HepG2 (cell line): Measurements from ENCODE around the gene METTL5. TPM values are rescaled to one million over a fixed set of nuclear protein-coding genes. Genes with fewer than 3 reads are reported as not detected.
"Not testable (repeated sequence)": the region's sequence is repeated elsewhere in the genome, so short reads cannot be mapped to it uniquely, and the experiment has no call there.

Experiments used
- ATAC-seq: fragments of 200-7000 bp; cut with Tn5 transposase; 3 replicates; pipeline ENCODE4 v1.9.1; 2020; ENCODE audit warnings: mild to moderate bottlenecking, moderate library complexity
- BruUV-seq: library from RNA; stranded (reverse); fragments of 400-500 nt; replicated peaks from 2 replicates; lab custom pipeline; 2021; lab: Mats Ljungman, UMichigan
- CTCF ChIA-PET: fragments of 300-600 bp; formaldehyde crosslinking; extraction: SDS; loops from one replicate; lab custom pipeline; 2021; ENCODE audit warnings: low total read pairs, inconsistent platforms, low intra/inter-chr PET ratio; lab: Yijun Ruan, JAX
- POLR2A ChIA-PET: fragments of 350-600 bp; sonication (Branson Sonifier 250); formaldehyde crosslinking; loops from one replicate; lab custom pipeline; 2020; ENCODE audit warnings: antibody characterized with exemption, inconsistent platforms; lab: Yijun Ruan, JAX
- DNase-seq: peaks from one replicate; pipeline ENCODE4 v3.0.0-alpha.2; 2015; ENCODE audit warnings: low spot score
- FAIRE-seq: peaks from 3 replicates; lab custom pipeline; 2011; peaks lifted over from hg19 to GRCh38; lab: Jason Lieb, UNC
- H2AFZ ChIP-seq: one replicate; pipeline ENCODE4 v1.6.1; 2011; ENCODE audit warnings: low read length, inconsistent platforms
- H3K27ac ChIP-seq: fragments of 300-600 bp; 3 replicates; pipeline ENCODE4 v1.8.0; 2011; ENCODE audit warnings: mixed run types, mild to moderate bottlenecking, mixed read lengths, low read length, inconsistent platforms; ENCODE audit not compliant: insufficient read depth; ENCODE audit errors: extremely low read length
- H3K27me3 ChIP-seq, 2 experiments: fragments of 200-600 bp in 1 of 2; 2 replicates in 1 of 2; 3 replicates in 1 of 2; pipeline versions ENCODE4 v1.6.0 to v1.8.0; 2011; ENCODE audit warnings: low read length in 2 of 2, mild to moderate bottlenecking in 2 of 2, moderate library complexity in 2 of 2, inconsistent platforms in 1 of 2; ENCODE audit not compliant: insufficient read depth in 2 of 2, control insufficient read depth in 1 of 2
- H3K36me3 ChIP-seq, 2 experiments: fragments of 200-600 bp in 1 of 2; replicated peaks in 1 of 2; 2 replicates in 1 of 2; 3 replicates in 1 of 2; pipeline versions ENCODE4 v1.5.1 to v1.8.0; 2011; ENCODE audit warnings: low read length in 2 of 2, inconsistent platforms in 1 of 2; ENCODE audit not compliant: insufficient read depth in 2 of 2, control insufficient read depth in 1 of 2
- H3K4me1 ChIP-seq: 2 replicates; pipeline ENCODE4 v1.5.1; 2012; ENCODE audit warnings: low read length, inconsistent platforms; ENCODE audit not compliant: insufficient read depth
- H3K4me2 ChIP-seq: 2 replicates; pipeline ENCODE4 v1.6.0; 2011; ENCODE audit warnings: low read depth, low read length, inconsistent platforms
- H3K4me3 ChIP-seq, 3 experiments: fragments of 200-600 bp in 1 of 3; sonication (generic), shearing (Covaris generic) in 1 of 3; replicated peaks in 1 of 3; 2 replicates each; pipeline ENCODE4 v1.5.1; 2011 to 2016; ENCODE audit warnings: low read length in 3 of 3, inconsistent platforms in 2 of 3, low read depth in 2 of 3, mild to moderate bottlenecking in 2 of 3, control low read depth in 1 of 3, mixed read lengths in 1 of 3; ENCODE audit not compliant: insufficient read depth in 1 of 3
- H3K79me2 ChIP-seq: one replicate; pipeline ENCODE4 v1.6.1; 2011; ENCODE audit warnings: low read length, inconsistent platforms; ENCODE audit not compliant: insufficient read depth
- H3K9ac ChIP-seq: 2 replicates; pipeline ENCODE4 v1.6.0; 2011; ENCODE audit warnings: mild to moderate bottlenecking, low read depth, low read length, inconsistent platforms; ENCODE audit not compliant: insufficient read depth
- H3K9me3 ChIP-seq: 2 replicates; pipeline ENCODE4 v1.5.1; 2012; ENCODE audit warnings: mild to moderate bottlenecking, low read length
- H4K20me1 ChIP-seq: 2 replicates; pipeline ENCODE4 v1.6.0; 2011; ENCODE audit warnings: inconsistent platforms, mild to moderate bottlenecking, low read length, moderate library complexity; ENCODE audit not compliant: insufficient read depth
- MEIS1 ChIP-seq: sonication (generic); formaldehyde crosslinking; IDR thresholded peaks from 2 replicates; pipeline ENCODE4 v1.9.0; 2021; ENCODE audit warnings: mild to moderate bottlenecking, missing genetic modification reagents, moderate library complexity, borderline replicate concordance
- MIER2 ChIP-seq: IDR thresholded peaks from 2 replicates; pipeline ENCODE4 v1.6.1; 2016; ENCODE audit warnings: missing biosample characterization, missing genetic modification reagents
- NFKBIZ ChIP-seq: IDR thresholded peaks from 2 replicates; pipeline ENCODE4 v1.6.1; 2018; ENCODE audit warnings: missing genetic modification reagents, missing compliant biosample characterization
- ZNF253 ChIP-seq: sonication (generic); formaldehyde crosslinking; IDR thresholded peaks from 2 replicates; pipeline ENCODE4 v1.8.0; 2022; ENCODE audit warnings: mild to moderate bottlenecking, missing genetic modification reagents, borderline replicate concordance
- ZNF275 ChIP-seq: sonication (generic); formaldehyde crosslinking; IDR thresholded peaks from 2 replicates; pipeline ENCODE4 v1.8.0; 2022; ENCODE audit warnings: missing genetic modification reagents, mild to moderate bottlenecking, inconsistent platforms, borderline replicate concordance
- ZNF383 ChIP-seq: sonication (generic); formaldehyde crosslinking; IDR thresholded peaks from 2 replicates; pipeline ENCODE4 v1.4.0; 2020; ENCODE audit warnings: missing genetic modification reagents, mild to moderate bottlenecking, borderline replicate concordance
- WGBS: methylation state at CpG from one replicate; pipeline ENCODE4 v1.1.6; 2017; ENCODE audit warnings: low lambda C conversion rate; 5-methylcytosine and 5-hydroxymethylcytosine counted together
- in situ Hi-C: cut with HindIII; loops from 2 replicates; pipeline ENCODE4 v1.10.0; 2017; ENCODE audit warnings: low pct_unique_long_range_greater_than_20kb; ENCODE audit not compliant: extremely low pct_ligation_motif_present
- intact Hi-C: fragments of 100-400 bp; cut with micrococcal nuclease; formaldehyde crosslinking; loops from one replicate; pipeline ENCODE4 v1.10.0; 2022; ENCODE audit not compliant: unreplicated experiment
- polyA plus RNA-seq, 8 experiments: library from polyadenylated mRNA; depleted of rRNA in 3 of 8; stranded (reverse) in 7 of 8; unstranded in 1 of 8; fragments of >200 nt; fragmentation: Illumina TruSeq in 4 of 8; extraction: Trizol in 4 of 8; gene quantifications; 2 replicates each; pipeline versions ENCODE4 v1.2.1 to v1.2.3, GENCODE V29; 2011 to 2016; ENCODE audit warnings: low read depth in 4 of 8, missing spikeins in 1 of 8, mixed read lengths in 1 of 8; ENCODE audit not compliant: insufficient read depth in 1 of 8
- total RNA-seq, 5 experiments: library from RNA; depleted of rRNA; stranded (reverse); fragments of >200 nt; fragmentation: Illumina TruSeq; extraction: Trizol; gene quantifications; 2 replicates each; pipeline ENCODE4 v1.2.3, GENCODE V29; 2016; ENCODE audit warnings: low read depth in 1 of 5
- TF ChIP-seq, protein P1 (sequence below): sonication (generic); IDR thresholded peaks from 2 replicates; pipeline ENCODE4 v1.6.1; 2016; ENCODE audit warnings: low read depth, borderline replicate concordance

Gene METTL5
- total and polyA plus RNA-seq, 2 of the 13 experiments (the other 11 are each of a cell fraction or from before 2014, with no cell fraction given), result 50.7 to 95.1 TPM

DNA sequence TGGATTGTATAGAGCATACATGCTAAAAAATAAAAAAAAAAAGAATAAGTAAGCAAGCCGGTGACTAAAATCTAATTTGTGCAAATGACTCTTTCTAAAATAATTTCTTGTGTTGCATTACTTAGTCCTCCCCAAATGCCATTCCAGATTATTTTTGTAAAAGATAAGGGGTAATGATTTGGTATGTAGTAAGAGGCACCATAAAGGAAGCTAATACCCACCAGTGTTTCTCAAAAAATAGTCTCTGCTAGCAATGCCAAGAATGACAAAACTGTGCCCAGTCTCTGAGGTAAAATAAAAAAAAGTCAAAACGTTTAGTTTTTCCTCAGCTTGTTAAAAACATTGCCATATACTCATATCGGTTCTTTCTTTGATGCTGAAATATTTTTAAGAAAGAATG lies 2.7 kb downstream of the METTL5 start (continued):
- TF ChIP-seq NFKBIZ (CRISPR knock-in tag) (no peak), ZNF253 (no peak), ZNF383 (CRISPR knock-in tag) (no peak), MIER2 (CRISPR knock-in tag) (no peak), MEIS1 (no peak), ZNF275 (no peak)
- TF ChIP-seq, protein P1, sequence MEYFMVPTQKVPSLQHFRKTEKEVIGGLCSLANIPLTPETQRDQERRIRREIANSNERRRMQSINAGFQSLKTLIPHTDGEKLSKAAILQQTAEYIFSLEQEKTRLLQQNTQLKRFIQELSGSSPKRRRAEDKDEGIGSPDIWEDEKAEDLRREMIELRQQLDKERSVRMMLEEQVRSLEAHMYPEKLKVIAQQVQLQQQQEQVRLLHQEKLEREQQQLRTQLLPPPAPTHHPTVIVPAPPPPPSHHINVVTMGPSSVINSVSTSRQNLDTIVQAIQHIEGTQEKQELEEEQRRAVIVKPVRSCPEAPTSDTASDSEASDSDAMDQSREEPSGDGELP, result no peak

- POLR2A ChIA-PET, result interaction anchor here (1.9 kb wide), 1 partner anchor 21 kb away, joined by 7 read pairs; the partner anchor contains the start of gene SSB
- H4K20me1 ChIP-seq, DNase-seq, H2AFZ ChIP-seq, H3K27me3 ChIP-seq, ATAC-seq, FAIRE-seq, in situ Hi-C loops, H3K4me2 ChIP-seq, H3K27ac ChIP-seq, BruUV-seq, H3K4me3 ChIP-seq, H3K9me3 ChIP-seq, CTCF ChIA-PET, intact Hi-C loops, H3K9ac ChIP-seq: not testable (repeated sequence)
- Histone ChIP-seq H3K4me1 (peaks cover 29% of the 10 kb centered on the region), H3K36me3 (peaks cover 7 to 36% of the 10 kb centered on the region in 2 experiments), H3K79me2 (peaks cover 40% of the 10 kb centered on the region)
- 89% methylated on average over 7 of the region's 7 CpGs for WGBS
These were observed 4.6 kb downstream of the METTL5 start for GRCh38 chr2:169820101-169820500.
